A549 (cell line): ENCODE measurements around the gene VAMP3. TPM values are rescaled to one million over a fixed set of nuclear protein-coding genes. Genes with fewer than 3 reads are reported as not detected.

ENCODE experiments used
- ATAC-seq, 2 experiments: fragments of 200-7000 bp in 1 of 2; fragments of >200 bp in 1 of 2; cut with Nextera tagmentation in 1 of 2; cut with Tn5 transposase in 1 of 2; 3 replicates each; pipeline versions ENCODE4 v1.8.0 to v1.9.1; 2018 to 2020; ENCODE audit warnings: mild to moderate bottlenecking in 1 of 2, moderate library complexity in 1 of 2
- CTCF ChIA-PET: fragments of 300-600 bp; sonication (Branson Sonifier 250); formaldehyde crosslinking; extraction: SDS; loops from one replicate; lab custom pipeline; 2021; ENCODE audit warnings: antibody characterized with exemption, inconsistent platforms; lab: Yijun Ruan, JAX
- POLR2A ChIA-PET: fragments of 350-600 bp; formaldehyde crosslinking; extraction: SDS; loops from one replicate; lab custom pipeline; 2021; ENCODE audit warnings: antibody characterized with exemption, inconsistent platforms; lab: Yijun Ruan, JAX
- DNase-seq, 2 experiments: peaks; one replicate each; pipeline versions ENCODE4 v3.0.0 to v3.0.0-alpha.2; 2011 to 2016; ENCODE audit warnings: low read depth in 1 of 2, low spot score in 1 of 2
- FAIRE-seq: peaks from 2 replicates; lab custom pipeline; 2011; peaks lifted over from hg19 to GRCh38; lab: Jason Lieb, UNC
- H3K27ac ChIP-seq, 2 experiments: fragments of >200 bp; sonication (Bioruptor Twin); formaldehyde crosslinking; 3 replicates each; pipeline ENCODE4 v1.5.1; 2016 to 2017
- H3K4me1 ChIP-seq: fragments of >200 bp; sonication (Bioruptor Twin); formaldehyde crosslinking; 3 replicates; pipeline ENCODE4 v1.6.1; 2016
- H3K4me2 ChIP-seq: fragments of >200 bp; sonication (Bioruptor Twin); formaldehyde crosslinking; 3 replicates; pipeline ENCODE4 v1.6.1; 2016
- H3K4me3 ChIP-seq: fragments of >200 bp; sonication (Bioruptor Twin); formaldehyde crosslinking; 3 replicates; pipeline ENCODE4 v1.5.1; 2016
- H3K9me3 ChIP-seq: fragments of >200 bp; sonication (Bioruptor Twin); formaldehyde crosslinking; 3 replicates; pipeline ENCODE4 v1.6.1; 2016
- BHLHE40 ChIP-seq: IDR thresholded peaks from 2 replicates; pipeline ENCODE4 v1.6.1; 2012; ENCODE audit warnings: low read depth, low read length, inconsistent platforms
- CHD4 ChIP-seq: fragments of 200-600 bp; sonication (generic); IDR thresholded peaks from 2 replicates; pipeline ENCODE4 v1.6.1; 2016; ENCODE audit warnings: antibody characterized with exemption, mild to moderate bottlenecking, borderline replicate concordance
- EHMT2 ChIP-seq: fragments of 200-600 bp; sonication (generic); IDR thresholded peaks from 2 replicates; pipeline ENCODE4 v1.6.1; 2016; ENCODE audit warnings: antibody characterized with exemption, low read depth, mild to moderate bottlenecking, moderate library complexity
- EP300 ChIP-seq, 2 experiments: fragments of >200 bp; sonication (Bioruptor Twin); formaldehyde crosslinking; IDR thresholded peaks; 2 replicates in 1 of 2; 3 replicates in 1 of 2; pipeline ENCODE4 v1.6.1; 2016 to 2017
- FOSL2 ChIP-seq, 2 experiments: fragments of 450-650 bp in 1 of 2; fragments of >200 bp in 1 of 2; sonication (Bioruptor Twin) in 1 of 2; formaldehyde crosslinking; IDR thresholded peaks; 2 replicates each; pipeline versions ENCODE4 v1.5.0 to v1.6.1; 2016 to 2020; ENCODE audit warnings: mild to moderate bottlenecking in 1 of 2, moderate library complexity in 1 of 2
- FOXS1 ChIP-seq: fragments of 250-450 bp; sonication (Bioruptor Pico); IDR thresholded peaks from 2 replicates; pipeline ENCODE4 v1.5.0; 2020; ENCODE audit warnings: mild to moderate bottlenecking, moderate library complexity
- HDAC2 ChIP-seq: fragments of 200-600 bp; sonication (generic); IDR thresholded peaks from 2 replicates; pipeline ENCODE4 v1.6.1; 2016
- HOXA7 ChIP-seq: fragments of 250-450 bp; sonication (Bioruptor Pico); IDR thresholded peaks from 2 replicates; pipeline ENCODE4 v1.5.0; 2020; ENCODE audit warnings: mild to moderate bottlenecking, moderate library complexity
- JUNB ChIP-seq: fragments of >200 bp; sonication (Bioruptor Twin); formaldehyde crosslinking; IDR thresholded peaks from 2 replicates; pipeline ENCODE4 v1.6.1; 2016
- MAFK ChIP-seq: fragments of 450-650 bp; IDR thresholded peaks from 2 replicates; pipeline ENCODE4 v1.6.1; 2014; ENCODE audit not compliant: partially characterized antibody
- POLR2AphosphoS2 ChIP-seq: conservative IDR thresholded peaks from 2 replicates; pipeline ENCODE4 v1.6.1; 2012; ENCODE audit warnings: low read length, improper control_type of control experiment, inconsistent platforms
- RCOR1 ChIP-seq: fragments of 150-350 bp; IDR thresholded peaks from 2 replicates; pipeline ENCODE4 v1.6.1; 2014; ENCODE audit warnings: antibody characterized with exemption, low read length, low read depth
- REST ChIP-seq: fragments of 200-600 bp; sonication (generic); IDR thresholded peaks from 2 replicates; pipeline ENCODE4 v1.6.1; 2016; ENCODE audit warnings: antibody characterized with exemption, mild to moderate bottlenecking, moderate library complexity
- RNF2 ChIP-seq: fragments of 200-600 bp; sonication (generic); IDR thresholded peaks from 2 replicates; pipeline ENCODE4 v1.6.1; 2016; ENCODE audit warnings: low read depth, mild to moderate bottlenecking, antibody characterized with exemption, moderate library complexity, borderline replicate concordance
- TFCP2L1 ChIP-seq: fragments of 250-450 bp; sonication (Bioruptor Pico); IDR thresholded peaks from 2 replicates; pipeline ENCODE4 v1.5.0; 2021; ENCODE audit warnings: mild to moderate bottlenecking
- TP53 ChIP-seq: fragments of 250-450 bp; sonication (Bioruptor Pico); IDR thresholded peaks from 2 replicates; pipeline ENCODE4 v1.5.0; 2021; ENCODE audit warnings: mild to moderate bottlenecking, moderate library complexity
- ZC3H11A ChIP-seq: fragments of 450-650 bp; IDR thresholded peaks from 2 replicates; pipeline ENCODE4 v1.6.1; 2014; ENCODE audit warnings: antibody characterized with exemption, mild to moderate bottlenecking
- ZNF302 ChIP-seq: fragments of 250-450 bp; sonication (Bioruptor Pico); IDR thresholded peaks from 2 replicates; pipeline ENCODE4 v1.9.0; 2021; ENCODE audit warnings: inconsistent platforms, mild to moderate bottlenecking, moderate library complexity
- ZSCAN20 ChIP-seq: fragments of 250-450 bp; sonication (Bioruptor Pico); IDR thresholded peaks from 2 replicates; pipeline ENCODE4 v1.8.0; 2022; ENCODE audit warnings: mild to moderate bottlenecking, moderate library complexity
- WGBS: methylation state at CpG from one replicate; pipeline ENCODE4 v1.1.6; 2017; ENCODE audit errors: missing lambda C conversion rate; 5-methylcytosine and 5-hydroxymethylcytosine counted together
- polyA plus RNA-seq, 4 experiments: library from polyadenylated mRNA; depleted of rRNA in 3 of 4; stranded (reverse); fragments of >200 nt; fragmentation: RNase III in 1 of 4; extraction: RNeasy Plus Mini Kit Qiagen cat#74134 plus additional on column Dnase treatment in 1 of 4; gene quantifications; 2 replicates in 3 of 4; 3 replicates in 1 of 4; pipeline ENCODE4 v1.2.3, GENCODE V29; 2011 to 2017
- TF ChIP-seq, protein P1 (sequence below): fragments of 250-450 bp; sonication (Bioruptor Pico); IDR thresholded peaks from 2 replicates; pipeline ENCODE4 v1.5.0; 2020; ENCODE audit warnings: low read depth, mild to moderate bottlenecking, moderate library complexity
- TF ChIP-seq, protein P2 (sequence below): IDR thresholded peaks from 2 replicates; pipeline ENCODE4 v1.6.1; 2012; ENCODE audit warnings: low read depth, borderline replicate concordance

Gene VAMP3
- polyA plus RNA-seq, 2 of the 4 experiments (the other 2 are of a cell fraction): 65.1 to 79.3 TPM

DNA sequence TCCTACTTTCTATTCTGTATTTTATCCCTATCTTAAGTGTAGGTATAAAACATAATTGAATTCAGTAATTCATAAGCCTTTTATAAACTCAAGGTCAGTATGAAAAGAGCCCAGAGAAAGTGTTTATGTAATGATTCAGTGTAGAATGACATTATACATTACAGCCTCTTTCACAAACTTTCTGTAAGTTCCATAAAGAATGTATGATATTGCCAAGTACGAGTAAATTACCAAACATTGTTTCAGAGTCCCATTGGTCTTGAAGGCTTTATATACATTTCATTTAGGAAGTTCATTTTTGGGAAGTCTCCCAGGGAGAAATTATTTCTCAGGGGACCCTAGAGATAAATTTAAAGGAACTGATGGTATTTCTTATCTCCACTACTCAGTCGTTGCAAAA, 37.8 kb upstream of the VAMP3 start:
- Histone ChIP-seq H3K4me2 (no peak overlapping the region), H3K9me3 (no peaks in the 10 kb centered on the region), H3K4me1 (no peaks in the 10 kb centered on the region), H3K4me3 (no peak overlapping the region), H3K27ac (no peak overlapping the region)
- DNase-seq (no peak), FAIRE-seq (no peak), ATAC-seq (no peak)
- WGBS: 58% methylated on average over 2 of the region's 2 CpGs
- no peak for TF ChIP-seq HDAC2
- TF ChIP-seq ZC3H11A: no peak
- no peak for TF ChIP-seq POLR2AphosphoS2
- TF ChIP-seq, protein P1, sequence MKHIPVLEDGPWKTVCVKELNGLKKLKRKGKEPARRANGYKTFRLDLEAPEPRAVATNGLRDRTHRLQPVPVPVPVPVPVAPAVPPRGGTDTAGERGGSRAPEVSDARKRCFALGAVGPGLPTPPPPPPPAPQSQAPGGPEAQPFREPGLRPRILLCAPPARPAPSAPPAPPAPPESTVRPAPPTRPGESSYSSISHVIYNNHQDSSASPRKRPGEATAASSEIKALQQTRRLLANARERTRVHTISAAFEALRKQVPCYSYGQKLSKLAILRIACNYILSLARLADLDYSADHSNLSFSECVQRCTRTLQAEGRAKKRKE (CRISPR knock-in tag): no peak
- TF ChIP-seq TFCP2L1 (CRISPR knock-in tag): no peak
- TF ChIP-seq, protein P2, sequence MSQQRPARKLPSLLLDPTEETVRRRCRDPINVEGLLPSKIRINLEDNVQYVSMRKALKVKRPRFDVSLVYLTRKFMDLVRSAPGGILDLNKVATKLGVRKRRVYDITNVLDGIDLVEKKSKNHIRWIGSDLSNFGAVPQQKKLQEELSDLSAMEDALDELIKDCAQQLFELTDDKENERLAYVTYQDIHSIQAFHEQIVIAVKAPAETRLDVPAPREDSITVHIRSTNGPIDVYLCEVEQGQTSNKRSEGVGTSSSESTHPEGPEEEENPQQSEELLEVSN: no peak
- TF ChIP-seq HOXA7 (CRISPR knock-in tag): no peak
- TF ChIP-seq BHLHE40: no peak
- no peak for TF ChIP-seq EHMT2
- no peak for TF ChIP-seq JUNB
- no peak for TF ChIP-seq RNF2
- no peak for TF ChIP-seq MAFK
- no peak for TF ChIP-seq EP300 (IDR thresholded peaks at IDR 0.05)
- no peak for TF ChIP-seq CHD4
- TF ChIP-seq TP53 (CRISPR knock-in tag): no peak
- no peak for TF ChIP-seq ZSCAN20
- POLR2A ChIA-PET: no interaction called here
- CTCF ChIA-PET: no interaction called here

DNA sequence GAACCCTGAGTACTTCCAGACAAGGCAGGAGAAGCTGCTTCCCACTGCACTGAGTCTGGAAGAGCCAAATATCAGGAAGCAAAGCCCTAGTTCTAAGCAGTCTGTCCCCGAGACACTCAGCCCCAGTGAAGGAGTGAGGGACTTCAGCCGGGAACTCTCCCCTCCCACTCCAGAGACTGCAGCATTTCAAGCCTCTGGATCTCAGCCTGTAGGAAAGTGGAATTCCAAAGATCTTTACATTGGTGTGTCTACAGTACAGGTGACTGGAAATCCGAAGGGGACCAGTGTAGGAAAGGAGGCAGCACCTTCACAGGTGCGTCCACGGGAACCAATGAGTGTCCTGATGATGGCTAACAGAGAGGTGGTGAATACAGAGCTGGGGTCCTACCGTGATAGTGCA, 33.1 kb upstream of the VAMP3 start:
- Histone ChIP-seq H3K27ac (no peak overlapping the region), H3K4me1 (no peaks in the 10 kb centered on the region), H3K4me2 (no peak overlapping the region), H3K4me3 (no peak overlapping the region), H3K9me3 (no peaks in the 10 kb centered on the region)
- ChIA-PET CTCF (interaction anchor here (2.2 to 7.2 kb wide), 2 partner anchors 15 to 71 kb away, joined by 15 to 36 read pairs; no protein-coding TSS in a partner anchor), POLR2A (no interaction called here)
- DNase-seq: no peak
- no peak for FAIRE-seq
- WGBS: 75% methylated on average over 5 of the region's 6 CpGs
- ATAC-seq: no peak
- no peak for TF ChIP-seq FOXS1 (CRISPR knock-in tag)

DNA sequence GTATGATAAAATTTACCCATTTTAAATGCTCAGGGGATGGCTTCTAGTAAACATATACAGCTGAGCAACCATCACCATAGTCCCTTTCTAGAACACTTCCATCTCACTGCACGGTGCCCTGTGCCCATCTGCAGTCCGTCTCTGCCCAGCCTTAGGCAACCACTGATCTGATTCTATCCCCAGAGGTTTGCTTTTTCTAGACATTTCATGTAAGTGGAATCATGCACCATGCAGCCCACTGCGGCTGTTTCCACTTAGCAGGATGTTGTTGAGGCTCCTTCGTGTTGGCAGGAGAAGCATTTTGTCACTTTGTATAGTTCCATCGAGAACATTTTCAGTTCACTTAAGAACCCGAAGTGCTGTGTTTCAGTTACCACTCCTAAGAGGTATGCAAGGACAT, 27.8 kb upstream of the VAMP3 start:
- DNase-seq (no peak), ATAC-seq (no peak), FAIRE-seq (no peak)
- 77% methylated on average over 6 of the region's 6 CpGs for WGBS
- Histone ChIP-seq H3K9me3 (no peaks in the 10 kb centered on the region), H3K4me3 (no peak overlapping the region), H3K27ac (no peak overlapping the region), H3K4me2 (no peak overlapping the region), H3K4me1 (no peaks in the 10 kb centered on the region)
- ChIA-PET CTCF (interaction anchor here (1.1 to 7.2 kb wide), 3 partner anchors 9 to 75 kb away, joined by 3 to 36 read pairs (median 24); no protein-coding TSS in a partner anchor), POLR2A (no interaction called here)
- TF ChIP-seq CHD4: no peak
- no peak for TF ChIP-seq ZNF302 (CRISPR knock-in tag)
- no peak for TF ChIP-seq FOSL2 (IDR thresholded peaks at IDR 0.05)
- TF ChIP-seq FOSL2 (CRISPR knock-in tag; IDR thresholded peaks at IDR 0.05): no peak
- TF ChIP-seq RCOR1: no peak
- no peak for TF ChIP-seq REST
